TTC549 (cell line): ENCODE results near the gene NFE2L3.
"Not testable (repeated sequence)": the region's sequence is repeated elsewhere in the genome, so short reads cannot be mapped to it uniquely, and the experiment has no call there.

Source experiments
- FAIRE-seq: peaks from 2 replicates; lab custom pipeline; 2012; peaks lifted over from hg19 to GRCh38; lab: Jason Lieb, UNC

The NFE2L3 gene

GRCh38 chr7:26168458-26169023 lies 16.5 kb downstream of the NFE2L3 start:
- no peak for FAIRE-seq

- FAIRE-seq = no peak
Measured at GRCh38 chr7:26169271-26169670, 17.3 kb downstream of the NFE2L3 start.

- no peak for FAIRE-seq
Measured at GRCh38 chr7:26170663-26171062, 18.7 kb downstream of the NFE2L3 start.

- FAIRE-seq = no peak
Measured at GRCh38 chr7:26171601-26172000, 19.6 kb downstream of the NFE2L3 start.

- no peak for FAIRE-seq
Measured at GRCh38 chr7:26172048-26172447, 20.1 kb downstream of the NFE2L3 start.

- not testable (repeated sequence) for FAIRE-seq
Measured at GRCh38 chr7:26175903-26176302, 23.9 kb downstream of the NFE2L3 start.

GRCh38 chr7:26176696-26177095 lies 24.7 kb downstream of the NFE2L3 start:
- not testable (repeated sequence) for FAIRE-seq

GRCh38 chr7:26177269-26177668 lies 25.3 kb downstream of the NFE2L3 start:
- FAIRE-seq = not testable (repeated sequence)

- no peak for FAIRE-seq
Measured at GRCh38 chr7:26178272-26178960, 26.4 kb downstream of the NFE2L3 start.

GRCh38 chr7:26179422-26179821 lies 27.4 kb downstream of the NFE2L3 start:
- no peak for FAIRE-seq

- no peak for FAIRE-seq
Measured at GRCh38 chr7:26179826-26180497, 28.0 kb downstream of the NFE2L3 start.

- FAIRE-seq = no peak
Measured at GRCh38 chr7:26180792-26181198, 28.8 kb downstream of the NFE2L3 start.

- no peak for FAIRE-seq
Measured at GRCh38 chr7:26181474-26182227, 29.7 kb downstream of the NFE2L3 start.

GRCh38 chr7:26182283-26182682 lies 30.3 kb downstream of the NFE2L3 start:
- FAIRE-seq = no peak

- FAIRE-seq = no peak
Measured at GRCh38 chr7:26182706-26183105, 30.7 kb downstream of the NFE2L3 start.

- no peak for FAIRE-seq
Measured at GRCh38 chr7:26183545-26184280, 31.7 kb downstream of the NFE2L3 start.

GRCh38 chr7:26184281-26185101 lies 32.5 kb downstream of the NFE2L3 start:
- peak; percentile 58 for FAIRE-seq

- no peak for FAIRE-seq
Measured at GRCh38 chr7:26185131-26185843, 33.3 kb downstream of the NFE2L3 start.

GRCh38 chr7:26185844-26186180 lies 33.8 kb downstream of the NFE2L3 start:
- FAIRE-seq = peak; percentile 79
